MCF 10A (cell line): Measurements from ENCODE around the gene SCYL2. TPM values are rescaled to one million over a fixed set of nuclear protein-coding genes. Genes with fewer than 3 reads are reported as not detected.
"Not testable (repeated sequence)": the region's sequence is repeated elsewhere in the genome, so short reads cannot be mapped to it uniquely, and the experiment has no call there.

Experiments used
- BruUV-seq: library from RNA; stranded (reverse); fragments of 400-500 nt; replicated peaks from 2 replicates; lab custom pipeline; 2021; lab: Mats Ljungman, UMichigan
- CTCF ChIA-PET: fragments of 300-600 bp; sonication (Branson Sonifier 250); formaldehyde crosslinking; extraction: SDS; loops from one replicate; lab custom pipeline; 2021; ENCODE audit warnings: antibody characterized with exemption, inconsistent platforms; lab: Yijun Ruan, JAX
- POLR2A ChIA-PET: fragments of 300-600, 350-650 bp; sonication (Branson Sonifier 250); formaldehyde crosslinking; extraction: SDS; loops from one replicate; lab custom pipeline; 2020; ENCODE audit warnings: antibody characterized with exemption, inconsistent platforms; lab: Yijun Ruan, JAX
- DNase-seq: peaks from one replicate; pipeline ENCODE4 v3.0.0-alpha.2; 2018; ENCODE audit not compliant: unreplicated experiment
- H3K27ac Mint-ChIP-seq: one replicate; pipeline ENCODE4 v1.8.0; 2022; ENCODE audit warnings: mild to moderate bottlenecking, low read depth, mixed read lengths; ENCODE audit not compliant: unreplicated experiment
- H3K27me3 Mint-ChIP-seq: one replicate; pipeline ENCODE4 v1.8.0; 2022; ENCODE audit warnings: mixed read lengths; ENCODE audit not compliant: insufficient read depth, unreplicated experiment
- H3K36me3 Mint-ChIP-seq: one replicate; pipeline ENCODE4 v1.8.0; 2022; ENCODE audit warnings: mild to moderate bottlenecking, moderate library complexity, mixed read lengths; ENCODE audit not compliant: insufficient read depth, unreplicated experiment
- H3K4me1 Mint-ChIP-seq: one replicate; pipeline ENCODE4 v1.8.0; 2022; ENCODE audit warnings: mixed read lengths; ENCODE audit not compliant: insufficient read depth, unreplicated experiment
- H3K4me3 Mint-ChIP-seq: one replicate; pipeline ENCODE4 v1.8.0; 2022; ENCODE audit warnings: mild to moderate bottlenecking, moderate library complexity, mixed read lengths; ENCODE audit not compliant: unreplicated experiment
- H3K9me3 Mint-ChIP-seq: one replicate; pipeline ENCODE4 v1.8.0; 2022; ENCODE audit warnings: mixed read lengths; ENCODE audit not compliant: unreplicated experiment
- intact Hi-C: fragments of 100-400 bp; cut with micrococcal nuclease; formaldehyde crosslinking; loops from 2 replicates; pipeline ENCODE4 v1.14.1; 2022
- total RNA-seq: library from RNA; stranded (reverse); gene quantifications from 2 replicates; pipeline ENCODE4 v1.2.3, GENCODE V29; 2022
- TF ChIP-seq, protein P1 (sequence below): fragments of 200-600 bp; IDR thresholded peaks from one replicate; pipeline ENCODE4 v1.8.0; 2022; ENCODE audit warnings: antibody characterized with exemption, mild to moderate bottlenecking; ENCODE audit not compliant: unreplicated experiment

The SCYL2 gene
- total RNA-seq, 1 experiment from 2014 or later = 52.8 TPM

DNA sequence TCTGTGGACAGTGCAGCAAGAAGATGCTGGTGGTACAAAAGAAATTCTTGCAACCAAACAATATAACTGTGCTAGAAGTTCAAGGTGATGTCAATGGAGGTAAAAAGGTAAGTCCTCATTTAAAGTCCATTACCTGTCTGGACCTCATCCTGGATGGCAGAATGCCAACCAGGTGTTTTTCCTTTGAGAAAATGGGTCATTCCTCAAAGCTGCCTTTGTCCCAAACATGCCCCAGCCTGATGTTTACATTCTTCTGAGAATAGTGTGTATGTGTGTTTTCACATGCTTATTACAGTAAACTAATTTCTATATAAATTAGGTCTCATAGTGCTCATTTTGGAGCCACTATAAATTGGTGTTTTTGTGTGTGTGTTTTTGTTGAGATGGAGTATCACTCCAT, 41.5 kb upstream of the SCYL2 start:
- Mint-ChIP-seq H3K9me3 (no peaks in the 10 kb centered on the region), H3K36me3 (peaks cover 60% of the 10 kb centered on the region), H3K27ac (no peak overlapping the region), H3K4me1 (peaks cover 7% of the 10 kb centered on the region), H3K27me3 (no peaks in the 10 kb centered on the region), H3K4me3 (no peak overlapping the region)
- DNase-seq = peak; percentile 37
- BruUV-seq = no TSS peak
- ChIA-PET CTCF (interaction anchor here (0.6 to 1.2 kb wide), 3 partner anchors 10 to 415 kb away, joined by 3 to 7 read pairs (median 5); partner anchors contain the start of gene ACTR6), POLR2A (interaction anchor here (0.6 to 1.6 kb wide), 5 partner anchors 10 to 1823 kb away, joined by 3 to 6 read pairs (median 3); partner anchors contain the start of gene ACTR6)
- intact Hi-C loops = loop anchor here (10.0 kb wide), 1 partner anchor 171 kb away; no protein-coding TSS in a partner anchor
- TF ChIP-seq, protein P1, sequence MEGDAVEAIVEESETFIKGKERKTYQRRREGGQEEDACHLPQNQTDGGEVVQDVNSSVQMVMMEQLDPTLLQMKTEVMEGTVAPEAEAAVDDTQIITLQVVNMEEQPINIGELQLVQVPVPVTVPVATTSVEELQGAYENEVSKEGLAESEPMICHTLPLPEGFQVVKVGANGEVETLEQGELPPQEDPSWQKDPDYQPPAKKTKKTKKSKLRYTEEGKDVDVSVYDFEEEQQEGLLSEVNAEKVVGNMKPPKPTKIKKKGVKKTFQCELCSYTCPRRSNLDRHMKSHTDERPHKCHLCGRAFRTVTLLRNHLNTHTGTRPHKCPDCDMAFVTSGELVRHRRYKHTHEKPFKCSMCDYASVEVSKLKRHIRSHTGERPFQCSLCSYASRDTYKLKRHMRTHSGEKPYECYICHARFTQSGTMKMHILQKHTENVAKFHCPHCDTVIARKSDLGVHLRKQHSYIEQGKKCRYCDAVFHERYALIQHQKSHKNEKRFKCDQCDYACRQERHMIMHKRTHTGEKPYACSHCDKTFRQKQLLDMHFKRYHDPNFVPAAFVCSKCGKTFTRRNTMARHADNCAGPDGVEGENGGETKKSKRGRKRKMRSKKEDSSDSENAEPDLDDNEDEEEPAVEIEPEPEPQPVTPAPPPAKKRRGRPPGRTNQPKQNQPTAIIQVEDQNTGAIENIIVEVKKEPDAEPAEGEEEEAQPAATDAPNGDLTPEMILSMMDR = no peak

- POLR2A ChIA-PET = interaction anchor here (0.6 to 2.2 kb wide), 6 partner anchors 8 to 91 kb away, joined by 3 to 22 read pairs (median 3); partner anchors contain the start of genes ACTR6, DEPDC4 and SCYL2
- TF ChIP-seq, protein P1 = peak; percentile 15
- peaks cover 30% of the 10 kb centered on the region for H3K36me3 Mint-ChIP-seq
- peak overlapping the region; percentile 10 for H3K4me3 Mint-ChIP-seq
- BruUV-seq = no TSS peak
- no peak overlapping the region for H3K27ac Mint-ChIP-seq
- CTCF ChIA-PET = interaction anchor here (0.6 to 2.1 kb wide), 31 partner anchors 8 to 823 kb away, joined by 3 to 10 read pairs (median 4); partner anchors contain the start of genes DEPDC4 and SCYL2
- peaks cover 7% of the 10 kb centered on the region for H3K4me1 Mint-ChIP-seq
- no peaks in the 10 kb centered on the region for H3K27me3 Mint-ChIP-seq
- peak; percentile 53 for DNase-seq
- intact Hi-C loops = loop anchor here (2.0 to 10.0 kb wide), 2 partner anchors 174 to 418 kb away; no protein-coding TSS in a partner anchor
- H3K9me3 Mint-ChIP-seq = no peaks in the 10 kb centered on the region
These were observed 37.8 kb upstream of the SCYL2 start for GRCh38 chr12:100229036-100229635.

DNA sequence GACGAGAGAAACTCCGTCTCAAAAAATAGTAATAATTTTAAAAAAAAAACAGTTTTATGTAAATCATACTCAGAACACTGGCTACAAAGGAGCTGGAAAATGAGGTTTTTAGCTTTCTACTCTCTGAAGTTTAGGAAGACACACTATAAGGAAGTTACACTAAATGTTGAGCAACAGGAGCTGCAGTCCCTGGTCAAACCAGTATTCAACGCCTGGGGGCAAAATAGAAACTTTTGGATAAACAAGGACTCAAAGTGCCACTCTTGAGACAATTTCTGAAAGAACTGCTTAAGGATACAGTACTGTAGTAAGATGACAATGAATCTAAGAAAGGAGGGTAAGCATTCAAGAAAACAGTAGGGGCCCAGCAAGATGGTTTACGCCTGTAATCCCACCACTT, 37.1 kb upstream of the SCYL2 start:
- TF ChIP-seq, protein P1 = no peak
- H3K27me3 Mint-ChIP-seq = no peaks in the 10 kb centered on the region
- BruUV-seq = no TSS peak
- peaks cover 7% of the 10 kb centered on the region for H3K4me1 Mint-ChIP-seq
- no peak overlapping the region for H3K4me3 Mint-ChIP-seq
- CTCF ChIA-PET = interaction anchor here (0.6 to 2.1 kb wide), 29 partner anchors 9 to 1188 kb away, joined by 3 to 10 read pairs (median 4); partner anchors contain the start of genes DEPDC4 and SCYL2
- H3K27ac Mint-ChIP-seq = no peak overlapping the region
- peak; percentile 86 for DNase-seq
- peaks cover 23% of the 10 kb centered on the region for H3K36me3 Mint-ChIP-seq
- intact Hi-C loops = loop anchor here (2.0 to 10.0 kb wide), 3 partner anchors 175 to 435 kb away; no protein-coding TSS in a partner anchor
- POLR2A ChIA-PET = interaction anchor here (0.6 to 2.2 kb wide), 8 partner anchors 8 to 726 kb away, joined by 3 to 22 read pairs (median 3); partner anchors contain the start of genes ACTR6, DEPDC4 and SCYL2
- no peaks in the 10 kb centered on the region for H3K9me3 Mint-ChIP-seq

- H3K9me3 Mint-ChIP-seq, H3K4me3 Mint-ChIP-seq, H3K27ac Mint-ChIP-seq, H3K27me3 Mint-ChIP-seq, BruUV-seq, H3K36me3 Mint-ChIP-seq, H3K4me1 Mint-ChIP-seq: not testable (repeated sequence)
- intact Hi-C loops = loop anchor here (10.0 kb wide), 1 partner anchor 433 kb away; no protein-coding TSS in a partner anchor
- peak; percentile 75 for DNase-seq
- ChIA-PET POLR2A (interaction anchor here (0.8 to 3.1 kb wide), 4 partner anchors 8 to 40 kb away, joined by 3 to 19 read pairs (median 4); partner anchors contain the start of genes DEPDC4 and SCYL2), CTCF (interaction anchor here (0.7 to 1.1 kb wide), 3 partner anchors 9 to 369 kb away, joined by 3 to 6 read pairs (median 5); no protein-coding TSS in a partner anchor)
These were observed 35.1 kb upstream of the SCYL2 start for GRCh38 chr12:100231873-100232272.
